Activated T-cell treated with anti-CD3 and anti-CD28 coated beads for 4 hours (primary cell): ENCODE data around the gene COMMD1.
"Not testable (repeated sequence)": the region's sequence is repeated elsewhere in the genome, so short reads cannot be mapped to it uniquely, and the experiment has no call there.

Source experiments
- DNase-seq: peaks from one replicate; pipeline ENCODE4 v3.0.0-alpha.2; 2020

The COMMD1 gene

DNA sequence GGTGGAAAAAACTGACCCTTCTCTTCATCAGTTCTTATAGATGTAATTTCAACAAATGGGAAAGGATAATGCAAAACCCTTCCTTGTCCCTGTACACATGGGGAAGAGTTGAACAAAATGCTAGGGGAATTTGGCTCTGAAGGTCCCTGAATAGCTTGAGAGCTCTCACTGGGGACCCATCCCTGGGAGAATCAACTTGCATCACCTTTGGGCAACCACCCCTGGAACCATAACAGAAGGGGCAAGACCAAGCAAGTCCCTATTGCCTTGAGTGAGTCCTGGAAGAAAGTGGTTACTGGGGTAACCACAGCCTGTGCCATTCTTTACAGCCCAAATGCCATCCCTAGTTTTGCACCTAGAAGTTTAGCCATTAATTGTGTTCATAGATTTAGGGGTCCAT is 238.2 kb downstream of the COMMD1 start:
- no peak for DNase-seq

DNA sequence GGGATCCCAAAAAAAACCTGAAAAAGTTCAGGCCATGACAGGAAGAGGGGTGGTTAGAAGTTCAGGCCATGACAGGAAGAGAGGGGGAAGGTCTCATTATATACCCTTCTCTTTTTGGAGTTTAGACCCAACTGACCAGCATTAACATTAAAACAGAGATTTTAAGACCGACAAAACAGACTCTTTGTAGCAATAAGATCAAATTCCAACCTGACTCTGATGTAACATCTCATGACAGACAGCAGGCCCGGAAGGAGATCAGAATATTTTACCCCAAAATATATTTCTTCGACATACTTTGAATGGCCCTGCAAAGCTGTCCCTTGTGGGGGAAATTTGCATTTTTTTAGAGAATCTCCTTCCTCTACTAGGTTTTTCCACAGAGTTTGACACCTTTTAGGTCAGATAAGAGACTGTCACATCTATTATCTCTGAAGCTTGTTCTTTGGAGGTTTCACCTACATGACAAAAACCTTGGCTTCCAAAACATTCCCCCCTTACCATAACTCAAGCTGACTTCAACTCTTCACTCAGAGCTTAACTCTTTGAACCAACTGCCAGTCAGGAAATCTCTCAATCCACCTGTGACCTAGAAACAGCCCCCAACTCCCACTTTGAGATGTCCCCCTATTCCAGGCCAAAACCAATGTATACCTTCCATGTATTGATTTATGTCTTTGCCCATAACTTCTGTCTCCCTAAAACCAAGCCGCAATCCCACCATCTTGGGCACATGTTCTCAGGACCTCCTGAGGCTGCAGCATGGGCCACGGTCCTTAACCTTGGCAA is 239.4 kb downstream of the COMMD1 start:
- no peak for DNase-seq

DNA sequence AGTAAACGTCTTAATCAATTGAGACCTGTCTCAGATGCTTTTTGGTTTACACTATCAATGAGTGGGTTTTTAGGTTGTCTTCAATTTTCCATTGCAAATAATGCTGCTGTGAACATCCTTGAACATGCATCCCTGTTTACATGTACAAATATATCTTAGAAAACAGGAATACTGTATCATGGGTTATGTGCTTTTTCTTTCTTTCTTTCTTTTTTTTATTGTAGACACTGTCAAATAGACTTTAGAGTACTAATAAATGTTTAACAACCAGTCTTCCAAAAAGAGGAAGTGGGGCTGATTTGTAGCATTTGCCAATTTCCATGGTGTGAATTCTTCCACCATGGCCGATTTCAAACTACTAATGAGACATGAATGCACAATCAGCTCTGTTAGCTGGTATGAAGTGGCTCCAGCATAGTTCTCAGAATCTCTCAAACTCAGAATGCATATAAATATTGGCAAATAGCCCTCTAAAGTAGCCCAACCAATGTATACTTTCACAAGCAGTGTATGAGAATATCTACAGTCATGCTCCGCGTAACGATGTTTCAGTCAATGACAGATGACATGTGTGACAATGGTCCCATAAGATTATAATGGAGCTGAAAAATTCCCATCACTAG is 240.1 kb downstream of the COMMD1 start:
- DNase-seq, result no peak

DNA sequence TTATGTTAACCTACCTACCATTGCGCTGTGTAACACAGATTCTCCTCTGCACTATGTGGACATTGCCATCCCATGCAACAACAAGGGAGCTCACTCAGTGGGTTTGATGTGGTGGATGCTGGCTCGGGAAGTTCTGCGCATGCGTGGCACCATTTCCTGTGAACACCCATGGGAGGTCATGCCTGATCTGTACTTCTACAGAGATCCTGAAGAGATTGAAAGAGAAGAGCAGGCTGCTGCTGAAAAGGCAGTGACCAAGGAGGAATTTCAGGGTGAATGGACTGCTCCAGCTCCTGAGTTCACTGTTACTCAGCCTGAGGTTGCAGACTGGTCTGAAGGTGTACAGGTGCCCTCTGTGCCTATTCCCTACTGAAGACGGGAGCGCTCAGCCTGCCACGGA is 241.3 kb downstream of the COMMD1 start:
- not testable (repeated sequence) for DNase-seq

DNA sequence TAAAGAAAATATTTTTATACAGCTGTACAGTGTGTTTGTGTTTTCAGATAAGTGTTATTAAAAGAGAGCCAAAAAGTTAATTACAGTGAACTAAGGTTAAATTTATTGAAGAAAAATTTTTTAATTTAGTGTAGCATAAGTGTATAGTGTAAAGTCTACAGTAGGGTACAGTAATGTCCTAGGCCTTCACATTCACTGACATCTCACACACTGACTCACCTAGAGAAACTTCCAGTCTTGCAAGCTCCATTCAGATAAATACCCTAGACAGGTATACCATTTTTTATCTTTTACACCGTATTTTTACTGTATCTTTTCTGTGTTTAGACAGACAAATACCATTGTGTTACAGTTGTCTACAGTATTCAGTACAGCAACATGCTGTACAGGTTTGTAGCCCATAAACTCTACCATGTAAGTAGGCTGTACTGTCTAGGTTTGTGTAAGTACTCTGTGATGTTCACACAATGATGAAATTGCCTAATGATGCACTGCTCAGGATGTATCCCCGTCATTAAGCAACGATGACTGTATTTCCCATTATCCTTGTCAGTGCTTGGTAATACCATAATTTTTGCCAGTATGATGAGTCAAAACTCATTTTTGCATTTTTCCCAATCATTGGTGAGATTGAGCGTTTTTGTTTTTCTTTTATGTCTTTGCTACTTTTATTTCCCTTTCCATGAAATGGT is 242.3 kb downstream of the COMMD1 start:
- DNase-seq, result no peak

DNA sequence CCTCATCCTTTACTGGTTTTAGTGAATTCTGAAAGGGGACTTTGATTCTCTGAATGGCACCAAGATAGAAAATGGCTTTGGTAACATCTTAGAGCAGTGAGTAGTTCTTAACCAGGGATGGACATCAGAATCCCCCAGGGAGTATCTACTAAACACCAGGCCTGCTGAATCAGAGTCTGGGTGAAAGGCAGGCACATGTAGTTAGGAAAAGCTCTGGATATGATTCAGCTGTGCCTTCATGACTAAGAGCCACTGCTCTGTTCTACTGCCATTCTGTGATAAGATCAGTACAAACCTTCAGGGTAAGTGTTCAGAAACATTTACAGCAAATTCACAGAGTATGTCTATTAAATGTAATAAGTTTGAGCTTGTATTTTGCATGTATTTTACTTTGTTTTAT is 244.2 kb downstream of the COMMD1 start:
- no peak for DNase-seq

DNA sequence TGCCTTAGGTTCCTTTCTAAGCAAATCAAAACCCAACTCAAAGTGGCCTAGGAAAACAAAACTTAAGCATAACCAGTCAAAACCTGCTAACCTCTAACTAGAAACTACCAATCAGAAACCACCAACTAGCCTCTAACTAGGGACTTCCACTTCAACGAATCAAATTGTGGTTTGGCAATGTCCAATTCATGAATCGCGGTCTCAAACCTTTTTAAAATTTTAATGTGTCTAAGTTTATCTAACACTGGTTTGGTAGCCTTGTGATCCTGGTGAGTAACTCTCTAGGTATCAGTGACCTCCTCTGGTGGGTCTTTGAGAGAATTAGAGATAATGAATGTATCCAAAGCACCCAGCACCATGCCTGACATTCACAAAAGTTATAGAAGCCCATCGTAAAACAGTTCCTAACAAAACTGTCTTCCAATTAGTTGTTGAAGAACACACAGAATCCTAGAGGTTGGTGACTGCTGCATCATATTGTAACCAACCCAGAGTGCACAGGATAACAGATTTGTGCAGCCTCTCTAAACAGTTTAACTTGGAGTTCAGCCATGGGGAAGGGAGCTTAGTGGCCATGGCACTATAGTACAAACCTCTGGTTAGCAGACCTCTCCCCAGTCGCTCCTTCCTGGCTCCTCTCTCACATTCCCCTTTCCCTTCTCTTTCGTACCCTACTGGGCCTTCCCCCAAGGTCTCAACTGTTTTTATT is 245.3 kb downstream of the COMMD1 start:
- DNase-seq, result no peak

DNA sequence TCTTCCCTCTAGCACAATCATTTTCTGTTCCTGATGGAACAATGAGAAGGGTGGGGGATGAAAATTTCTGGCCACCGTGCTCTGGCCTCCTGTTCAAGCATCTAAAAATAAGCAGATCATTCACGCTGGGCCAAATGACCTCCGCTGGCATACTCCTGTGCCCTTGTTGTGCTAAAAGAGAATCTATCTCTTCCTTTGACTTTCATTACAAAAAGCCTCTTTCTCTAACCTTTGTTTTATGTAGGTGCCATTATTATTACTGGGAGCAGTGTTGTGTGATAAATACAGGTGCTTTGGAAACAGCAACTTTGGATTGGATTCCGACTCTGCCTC is 245.8 kb downstream of the COMMD1 start:
- DNase-seq, result no peak

DNA sequence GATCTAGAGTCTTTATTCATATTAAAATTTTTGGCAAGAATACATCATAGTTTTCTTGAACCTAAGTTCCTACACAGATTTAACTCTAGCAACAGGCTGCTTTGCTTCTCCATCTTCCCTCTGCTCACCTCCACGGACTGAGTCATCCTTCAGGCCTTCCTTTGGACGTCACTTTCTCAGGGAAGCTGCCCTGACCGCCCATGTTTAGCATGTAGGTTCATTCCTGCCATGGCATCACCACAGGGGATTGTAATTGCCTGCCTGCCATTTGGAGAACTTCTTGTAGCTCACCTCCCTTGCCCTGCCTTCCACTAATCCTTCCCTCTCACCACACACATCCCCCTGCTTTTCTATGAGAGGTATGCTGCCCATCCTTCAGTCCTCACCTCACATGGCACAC is 246.5 kb downstream of the COMMD1 start:
- DNase-seq, result no peak

DNA sequence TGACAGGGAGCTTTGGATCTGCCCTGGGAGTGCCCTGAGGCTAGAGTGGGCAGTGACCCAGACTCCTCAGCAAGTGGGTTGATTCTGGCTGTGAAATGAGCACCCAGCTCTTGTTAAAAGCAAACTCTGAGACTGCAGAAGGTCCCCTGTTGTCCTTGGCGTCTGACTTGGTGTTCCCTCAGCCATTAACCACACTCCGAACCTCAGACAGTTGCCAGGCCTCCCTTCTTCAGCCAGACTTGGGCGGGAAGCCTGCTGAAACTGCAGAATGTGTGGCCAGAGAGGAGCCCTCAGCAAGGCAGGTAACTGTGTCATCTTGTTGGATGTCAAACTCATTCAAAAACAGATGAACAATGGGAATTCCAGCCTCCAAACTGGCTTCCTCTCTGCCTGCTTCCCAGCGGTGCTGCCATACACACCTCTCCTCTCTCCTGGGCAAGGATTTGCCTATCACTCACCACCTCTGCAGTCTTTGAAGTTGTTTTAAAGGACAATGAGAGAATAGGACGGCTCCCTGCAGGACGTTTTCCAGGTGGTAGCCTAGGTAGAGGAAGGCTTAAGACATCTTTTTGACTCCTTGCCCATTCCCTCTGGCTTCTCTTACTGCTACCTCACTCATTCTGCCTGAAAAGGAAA is 251.5 kb downstream of the COMMD1 start:
- DNase-seq, result no peak

DNA sequence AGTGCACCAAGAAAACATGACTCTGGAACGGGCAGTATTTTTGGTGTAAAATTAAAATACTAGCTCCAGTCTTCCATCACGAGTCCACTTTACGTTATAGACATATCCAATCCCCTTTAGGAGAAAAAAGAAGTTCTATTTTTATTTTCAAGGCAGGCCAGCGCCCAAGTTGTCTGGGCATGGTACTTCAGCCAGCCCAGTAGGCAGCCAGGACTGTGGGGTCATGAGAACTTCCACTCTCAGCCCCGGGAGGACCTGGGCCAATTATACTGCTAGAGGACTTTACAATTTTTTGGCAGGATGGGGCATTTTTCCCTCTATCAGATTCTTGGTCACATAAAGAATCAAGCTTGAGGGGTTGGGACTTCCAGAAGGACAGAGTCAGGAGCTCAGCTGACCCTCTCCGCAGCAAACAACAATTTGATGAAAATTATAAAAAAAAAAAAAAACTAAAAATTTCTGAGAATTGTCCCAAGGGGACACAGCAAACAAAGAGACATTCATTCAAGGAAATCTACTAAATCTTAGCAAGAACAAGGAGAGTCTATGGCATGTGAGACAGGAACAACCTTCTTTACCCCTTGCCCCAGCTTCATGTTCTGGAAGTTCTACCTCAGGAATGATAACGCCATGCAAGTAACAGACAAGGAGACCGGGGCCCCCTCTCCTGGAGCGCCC is 253.1 kb downstream of the COMMD1 start:
- no peak for DNase-seq

DNA sequence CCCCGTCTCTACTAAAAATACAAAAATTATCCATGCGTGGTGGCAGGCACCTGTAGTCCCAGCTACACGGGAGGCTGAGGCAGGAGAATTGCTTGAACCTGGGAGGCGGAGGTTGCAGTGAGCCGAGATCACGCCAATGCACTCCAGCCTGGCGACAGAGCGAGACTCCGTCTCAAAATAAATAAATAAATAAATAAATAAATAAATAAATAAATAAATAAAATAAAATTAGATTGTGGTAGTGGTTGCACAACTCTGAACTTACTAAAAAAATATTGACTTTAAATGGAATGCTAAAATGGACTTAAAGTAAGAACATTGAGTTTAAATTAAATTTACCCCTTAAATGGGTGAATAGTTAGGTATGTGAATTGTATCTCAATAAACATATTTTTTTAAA is 255.2 kb downstream of the COMMD1 start:
- DNase-seq, result not testable (repeated sequence)

DNA sequence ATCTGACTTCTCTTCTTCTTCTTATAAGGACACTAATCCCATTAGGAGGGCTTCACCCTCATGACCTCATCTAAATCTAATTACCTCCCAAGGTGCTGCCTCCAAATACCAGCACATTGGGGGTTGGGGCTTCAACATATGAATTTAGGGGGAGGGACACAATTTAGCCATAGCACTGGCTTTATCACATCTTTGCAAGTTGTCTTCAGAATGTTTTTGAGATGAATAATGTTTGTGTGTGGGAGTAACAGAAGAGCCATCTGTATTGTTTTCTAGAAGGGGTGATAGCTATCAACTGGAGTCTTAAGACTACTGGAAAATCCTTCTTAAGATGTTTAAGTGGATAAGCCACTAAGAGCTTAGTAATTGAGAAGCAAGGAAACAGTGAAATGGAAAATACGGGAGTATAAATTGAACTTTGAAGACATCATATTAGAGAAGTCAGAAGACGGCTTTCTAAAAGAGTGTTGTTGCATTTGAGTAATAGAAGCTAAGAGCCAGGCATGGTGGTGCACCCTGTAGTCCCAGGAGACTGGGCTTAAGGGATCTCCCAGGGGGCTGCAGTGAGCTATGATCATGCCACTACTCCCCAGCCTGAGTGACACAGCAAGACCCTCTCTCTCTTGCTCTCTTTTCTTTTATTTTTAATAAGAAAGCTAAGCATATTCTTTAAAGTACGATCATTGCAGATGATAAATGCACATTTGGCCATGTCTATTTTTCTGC is 257.8 kb downstream of the COMMD1 start:
- no peak for DNase-seq

DNA sequence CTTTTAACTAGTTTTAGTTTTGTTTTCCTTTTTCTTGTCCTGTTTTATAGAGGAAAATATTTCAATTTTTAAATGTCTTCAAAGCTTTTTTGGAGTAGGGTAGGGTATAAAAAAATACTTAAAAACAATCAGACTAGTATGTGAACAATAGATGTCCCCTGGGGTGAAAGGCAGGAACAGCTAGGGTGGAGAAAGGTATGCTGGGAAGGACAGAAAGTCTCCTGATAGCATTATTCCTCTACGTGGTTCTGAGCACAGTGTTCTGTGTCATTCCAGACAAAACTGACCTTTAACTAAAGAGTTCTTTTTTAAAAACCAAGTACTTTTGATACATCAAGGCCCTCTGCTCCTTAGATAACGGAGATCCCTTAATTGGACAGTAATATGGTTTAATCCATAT is 258.4 kb downstream of the COMMD1 start:
- no peak for DNase-seq

DNA sequence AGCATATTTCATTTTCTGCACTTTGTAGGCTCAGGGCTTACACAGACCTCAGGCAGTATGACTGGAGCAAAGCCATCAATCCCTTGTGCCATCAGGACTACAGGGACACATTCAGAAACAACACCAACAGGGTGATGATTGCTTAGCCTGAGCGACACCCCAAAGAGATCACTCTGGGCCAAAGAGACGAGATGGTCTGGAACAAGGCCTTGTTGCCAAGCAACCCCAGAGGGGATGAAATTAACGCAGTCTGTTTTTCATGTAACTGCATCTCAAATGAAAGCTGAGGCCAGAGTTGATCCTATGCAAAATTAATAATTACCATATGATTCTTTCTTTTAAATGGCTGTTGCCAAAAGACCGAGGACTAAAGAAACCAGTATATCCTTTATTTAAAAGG is 270.3 kb downstream of the COMMD1 start:
- no peak for DNase-seq

DNA sequence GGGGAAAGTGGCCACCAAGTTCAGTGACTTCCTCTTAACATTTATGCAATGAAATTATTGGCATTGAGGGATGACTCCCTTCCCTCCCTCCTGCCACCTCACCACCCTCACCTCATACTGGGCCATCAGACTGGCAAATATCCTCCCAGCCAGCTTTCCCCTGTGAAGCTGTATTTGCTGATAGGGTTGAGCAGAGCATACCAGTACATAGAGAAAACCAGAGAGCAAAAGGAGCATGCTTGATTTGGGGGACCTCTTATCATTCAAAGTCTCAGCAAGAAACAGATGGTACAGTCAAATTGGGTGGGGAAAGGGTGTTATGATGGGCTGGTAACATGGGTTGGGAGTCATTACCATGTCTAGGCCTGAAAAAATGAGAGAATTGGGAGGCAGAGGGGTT is 271.3 kb downstream of the COMMD1 start:
- no peak for DNase-seq

DNA sequence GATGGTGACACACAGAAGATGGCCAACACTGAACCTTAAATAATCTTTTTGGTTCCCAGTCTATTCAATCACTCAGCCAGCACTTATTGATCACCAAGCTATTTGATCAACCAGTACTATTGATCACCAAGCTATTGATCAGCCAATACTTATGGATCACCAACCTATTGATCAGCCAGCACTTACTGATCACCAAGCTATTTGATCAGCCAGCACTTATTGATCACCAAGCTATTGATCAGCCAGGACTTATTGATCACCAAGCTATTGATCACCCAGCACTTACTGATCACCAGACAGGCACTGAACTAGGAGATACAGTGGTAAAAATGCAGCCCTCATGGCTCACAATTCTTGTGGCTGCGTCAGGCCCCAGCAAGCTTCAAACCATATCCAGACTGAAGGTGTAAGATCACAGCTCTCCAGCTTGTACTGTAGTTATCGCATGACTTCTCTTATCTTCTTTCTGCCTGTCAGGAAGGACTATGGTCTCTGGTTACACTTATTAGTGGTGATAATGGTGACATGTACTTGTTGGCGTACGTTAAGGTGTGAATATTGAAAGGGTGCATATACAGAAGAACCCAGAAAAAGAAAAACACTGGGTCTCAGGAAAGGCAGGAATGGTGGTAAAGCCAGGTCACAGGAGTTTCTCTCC is 272.0 kb downstream of the COMMD1 start:
- no peak for DNase-seq

DNA sequence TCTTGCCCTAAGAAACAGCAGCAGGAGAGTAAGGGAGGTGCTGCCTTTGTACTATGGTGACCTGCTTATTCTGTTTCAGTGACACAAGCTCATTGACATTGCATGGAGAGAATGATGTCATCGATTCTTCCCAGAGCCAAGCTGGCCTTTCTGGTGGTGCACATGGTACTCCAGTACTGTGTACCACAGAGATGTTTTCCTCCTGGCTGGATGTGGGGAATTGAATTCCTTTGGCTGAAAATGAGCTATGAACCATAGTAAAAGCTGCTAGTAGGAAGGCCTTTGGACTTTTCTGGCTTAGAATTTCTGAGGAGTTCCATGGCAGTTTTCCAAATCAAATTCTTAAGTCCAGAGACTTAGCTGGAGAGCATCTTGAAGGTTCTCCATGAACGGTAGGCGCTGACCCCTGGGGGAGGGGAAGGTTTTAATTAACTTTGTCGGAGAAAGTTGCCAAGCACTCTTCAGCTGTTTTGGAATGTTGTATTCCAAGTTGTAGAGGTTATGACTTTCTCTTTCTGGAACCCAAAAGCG is 273.3 kb downstream of the COMMD1 start:
- DNase-seq, result no peak

DNA sequence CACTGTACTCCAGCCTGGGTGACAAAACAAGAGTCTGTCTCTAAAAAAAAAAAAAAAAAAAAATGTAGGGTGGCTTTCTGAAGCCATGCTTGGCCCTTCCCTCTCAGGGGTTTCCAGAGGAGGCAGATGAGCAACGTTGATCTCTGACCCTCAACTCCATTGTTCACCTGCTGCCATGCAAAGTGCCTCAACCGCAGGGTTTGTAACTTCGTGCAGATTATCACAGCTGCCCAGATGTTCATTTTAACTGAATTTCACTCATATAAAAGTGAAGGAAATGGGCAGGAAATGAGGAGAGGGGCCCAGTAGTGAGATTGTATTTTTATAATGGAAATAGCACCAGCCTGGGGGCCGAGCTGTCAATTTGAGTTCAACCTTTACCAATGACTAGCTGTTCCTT is 275.5 kb downstream of the COMMD1 start:
- DNase-seq, result no peak

DNA sequence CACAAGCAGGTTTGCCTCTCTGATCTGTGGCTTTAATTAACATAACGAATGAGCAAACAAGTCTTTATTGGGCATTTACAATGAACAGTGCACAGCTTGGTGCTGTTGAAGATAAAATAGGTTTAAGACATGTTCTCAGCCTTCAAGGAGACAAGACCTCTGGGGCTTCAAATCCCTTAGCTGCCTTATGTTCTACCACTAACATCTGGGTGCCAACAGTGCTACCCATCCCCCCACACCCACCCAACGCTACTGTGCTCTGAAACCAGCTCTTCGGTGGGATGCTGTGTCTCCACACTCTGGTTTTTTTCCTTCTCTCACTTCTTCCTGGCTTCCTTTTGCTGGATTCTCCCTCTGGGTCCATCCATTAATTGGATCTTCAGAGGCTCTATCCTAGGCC is 276.4 kb downstream of the COMMD1 start:
- no peak for DNase-seq
